ENCODE measurements around the gene ZNF716.
"Not testable (repeated sequence)": the region's sequence is repeated elsewhere in the genome, so short reads cannot be mapped to it uniquely, and the experiment has no call there.

Gene ZNF716

GRCh38 chr7:57449904-57450303 is at the start of gene ZNF716:
Gene ZNF716 (plus strand): TSS chr7:57450177. CDS start chr7:57450289, 112 bp downstream.
- DNase-seq = no peak
- no peak within 1 kb of the TSS for H3K4me3 ChIP-seq (ENCODE audit: low read depth in 1 of 2, low read length in 2 of 2)
- no peak within 1 kb of the TSS for H2AFZ ChIP-seq (ENCODE audit: low read depth, low read length)
- H3K9me3 ChIP-seq (ENCODE audit: insufficient read depth, low read length, severe bottlenecking) = peaks cover 3% of the 10 kb centered on the region
- H3K36me3 ChIP-seq (ENCODE audit: insufficient read depth, low read length) = no peaks in the 10 kb centered on the region
- H3K27me3 ChIP-seq (ENCODE audit: insufficient read depth, low read length, poor library complexity) = no peaks in the 10 kb centered on the region
- H3K27ac ChIP-seq (ENCODE audit: low read length) = no peak within 1 kb of the TSS
- TF ChIP-seq CTCF (IDR thresholded peaks at IDR 0.05; ENCODE audit: borderline replicate concordance, extremely low read depth, low read length, poor library complexity, severe bottlenecking) = no peak
- no peak for TF ChIP-seq EZH2 (IDR thresholded peaks at IDR 0.05; ENCODE audit: borderline replicate concordance, low read depth, low read length, severe bottlenecking)
- no peak within 1 kb of the TSS for H3K9ac ChIP-seq (ENCODE audit: low read depth, low read length)
- no peaks in the 10 kb centered on the region for H3K4me1 ChIP-seq (ENCODE audit: insufficient read depth, low read length)
- H4K20me1 ChIP-seq (ENCODE audit: insufficient read depth, low read length) = no peaks in the 10 kb centered on the region
- no peak for ATAC-seq (ENCODE audit: insufficient read depth, low read depth)
- H3K4me2 ChIP-seq (ENCODE audit: insufficient read depth, low read length) = no peak within 1 kb of the TSS
- no peaks in the 10 kb centered on the region for H3K79me2 ChIP-seq (ENCODE audit: insufficient read depth, low read length)

- no peak overlapping the region for H3K9ac ChIP-seq (ENCODE audit: low read depth, low read length)
- no peaks in the 10 kb centered on the region for H4K20me1 ChIP-seq (ENCODE audit: insufficient read depth, low read length)
- ATAC-seq (ENCODE audit: insufficient read depth, low read depth) (no peak), DNase-seq (no peak)
- no peak overlapping the region for H3K4me2 ChIP-seq (ENCODE audit: insufficient read depth, low read length)
- H2AFZ ChIP-seq (ENCODE audit: low read depth, low read length) = no peak overlapping the region
- H3K4me1 ChIP-seq (ENCODE audit: insufficient read depth, low read length) = no peaks in the 10 kb centered on the region
- H3K9me3 ChIP-seq (ENCODE audit: insufficient read depth, low read length, severe bottlenecking) = peaks cover 8% of the 10 kb centered on the region
- H3K79me2 ChIP-seq (ENCODE audit: insufficient read depth, low read length) = no peaks in the 10 kb centered on the region
- H3K27ac ChIP-seq (ENCODE audit: low read length) = no peak overlapping the region
- H3K27me3 ChIP-seq (ENCODE audit: insufficient read depth, low read length, poor library complexity) = no peaks in the 10 kb centered on the region
- no peak overlapping the region for H3K4me3 ChIP-seq (ENCODE audit: low read depth in 1 of 2, low read length in 2 of 2)
- H3K36me3 ChIP-seq (ENCODE audit: insufficient read depth, low read length) = no peaks in the 10 kb centered on the region
- TF ChIP-seq EZH2 (IDR thresholded peaks at IDR 0.05; ENCODE audit: borderline replicate concordance, low read depth, low read length, severe bottlenecking) = no peak
- no peak for TF ChIP-seq CTCF (IDR thresholded peaks at IDR 0.05; ENCODE audit: borderline replicate concordance, extremely low read depth, low read length, poor library complexity, severe bottlenecking)
Observed at GRCh38 chr7:57400531-57401155, 49.3 kb upstream of the ZNF716 start.

- H3K27ac ChIP-seq (ENCODE audit: low read length); H3K36me3 ChIP-seq (ENCODE audit: insufficient read depth, low read length); H3K9me3 ChIP-seq (ENCODE audit: insufficient read depth, low read length, severe bottlenecking); H4K20me1 ChIP-seq (ENCODE audit: insufficient read depth, low read length); H3K79me2 ChIP-seq (ENCODE audit: insufficient read depth, low read length); H3K27me3 ChIP-seq (ENCODE audit: insufficient read depth, low read length, poor library complexity); H3K9ac ChIP-seq (ENCODE audit: low read depth, low read length); H3K4me3 ChIP-seq (ENCODE audit: low read depth in 1 of 2, low read length in 2 of 2); H2AFZ ChIP-seq (ENCODE audit: low read depth, low read length); ATAC-seq (ENCODE audit: insufficient read depth, low read depth); H3K4me2 ChIP-seq (ENCODE audit: insufficient read depth, low read length); DNase-seq; H3K4me1 ChIP-seq (ENCODE audit: insufficient read depth, low read length): not testable (repeated sequence)
Observed at GRCh38 chr7:57403051-57403450, 46.9 kb upstream of the ZNF716 start.

- H3K27ac ChIP-seq (ENCODE audit: low read length) = no peak overlapping the region
- no peaks in the 10 kb centered on the region for H3K27me3 ChIP-seq (ENCODE audit: insufficient read depth, low read length, poor library complexity)
- H3K36me3 ChIP-seq (ENCODE audit: insufficient read depth, low read length) = no peaks in the 10 kb centered on the region
- no peaks in the 10 kb centered on the region for H4K20me1 ChIP-seq (ENCODE audit: insufficient read depth, low read length)
- no peak overlapping the region for H3K9ac ChIP-seq (ENCODE audit: low read depth, low read length)
- peaks cover 8% of the 10 kb centered on the region for H3K9me3 ChIP-seq (ENCODE audit: insufficient read depth, low read length, severe bottlenecking)
- TF ChIP-seq CTCF (IDR thresholded peaks at IDR 0.05; ENCODE audit: borderline replicate concordance, extremely low read depth, low read length, poor library complexity, severe bottlenecking) = no peak
- TF ChIP-seq EZH2 (IDR thresholded peaks at IDR 0.05; ENCODE audit: borderline replicate concordance, low read depth, low read length, severe bottlenecking) = no peak
- H2AFZ ChIP-seq (ENCODE audit: low read depth, low read length) = no peak overlapping the region
- no peaks in the 10 kb centered on the region for H3K4me1 ChIP-seq (ENCODE audit: insufficient read depth, low read length)
- ATAC-seq (ENCODE audit: insufficient read depth, low read depth) (no peak), DNase-seq (no peak)
- no peak overlapping the region for H3K4me2 ChIP-seq (ENCODE audit: insufficient read depth, low read length)
- H3K4me3 ChIP-seq (ENCODE audit: low read depth in 1 of 2, low read length in 2 of 2) = no peak overlapping the region
- no peaks in the 10 kb centered on the region for H3K79me2 ChIP-seq (ENCODE audit: insufficient read depth, low read length)
Observed at GRCh38 chr7:57403601-57404342, 46.2 kb upstream of the ZNF716 start.
